NCI-H2196 treated with DMSO at 0.1 percent for 48 hours (cell line): ENCODE data around the gene ZNF18.

ENCODE experiments used
- DNase-seq: peaks from one replicate; lab custom pipeline; 2025; ENCODE audit not compliant: unreplicated experiment; lab: John Stamatoyannopoulos, UW

The ZNF18 gene

GRCh38 chr17:11997147-11997971 is at the start of gene ZNF18:
TSS of gene ZNF18 (minus strand) at chr17:11997475. CDS start at chr17:11992829, 4,646 bp downstream.
- peak; percentile 63 for DNase-seq

DNA sequence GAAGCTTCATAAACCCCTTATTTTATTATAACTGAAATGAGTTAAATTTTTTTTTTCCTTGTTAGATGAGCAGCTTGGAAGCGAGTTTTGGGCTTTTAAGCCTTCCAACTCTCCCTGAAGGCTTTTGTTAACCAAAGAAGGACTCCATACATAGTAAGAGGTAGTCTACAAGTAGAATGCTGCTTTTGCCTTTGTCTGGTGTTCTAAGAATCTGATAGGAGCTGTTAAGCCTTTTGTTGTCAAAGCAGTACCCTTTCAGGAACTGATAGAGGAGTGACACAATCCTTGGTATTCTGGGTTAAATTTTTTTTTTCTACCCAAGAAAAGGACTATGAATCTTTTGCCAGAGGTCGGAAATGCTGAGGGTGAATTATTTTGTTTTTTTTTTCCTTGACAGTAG is 49.5 kb upstream of the ZNF18 start:
- no peak for DNase-seq

GRCh38 chr17:12043702-12044101 is 46.4 kb upstream of the ZNF18 start:
- no peak for DNase-seq

DNA sequence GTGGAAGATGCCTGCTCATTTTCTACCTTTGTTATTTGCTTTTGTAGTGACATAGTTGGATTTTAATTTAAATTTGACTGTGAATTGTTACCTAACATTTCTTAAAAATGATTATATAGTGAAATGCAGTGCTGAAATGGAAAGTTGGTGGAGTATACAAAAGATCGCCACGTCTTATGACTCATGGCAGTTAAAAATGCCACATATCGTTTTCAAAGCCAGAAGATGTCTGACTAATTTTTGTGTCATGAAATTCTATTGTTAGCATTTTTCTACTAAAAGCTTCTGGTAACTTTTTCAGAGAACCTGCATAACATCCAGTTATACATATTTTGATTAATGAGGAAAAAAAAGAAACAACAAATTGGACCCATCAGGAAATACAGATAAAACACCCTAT is 44.0 kb upstream of the ZNF18 start:
- no peak for DNase-seq

DNA sequence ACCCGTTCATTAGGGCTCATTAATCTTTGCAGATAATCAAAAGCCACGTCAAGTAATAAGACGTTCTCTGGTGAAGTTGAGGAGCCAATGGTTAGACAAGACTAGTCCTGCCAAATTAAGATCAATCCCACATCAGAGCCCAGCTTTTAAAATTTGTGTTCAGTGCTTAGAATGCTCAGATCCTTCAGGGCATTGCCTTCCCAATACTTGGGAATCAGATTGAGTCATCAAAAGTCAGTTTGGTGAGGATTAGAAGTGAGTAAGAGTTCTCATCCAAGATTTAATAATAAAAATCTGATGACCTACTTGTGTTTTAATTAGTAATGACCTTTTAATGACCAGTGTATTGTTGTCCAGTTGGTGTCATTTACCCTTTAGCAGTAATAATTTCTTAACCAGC is 43.2 kb upstream of the ZNF18 start:
- DNase-seq: no peak

GRCh38 chr17:12037970-12038369 is 40.7 kb upstream of the ZNF18 start:
- DNase-seq: no peak

- DNase-seq: no peak
These were observed 38.4 kb upstream of the ZNF18 start for GRCh38 chr17:12035673-12036072.

- DNase-seq: no peak
These were observed 37.3 kb upstream of the ZNF18 start for GRCh38 chr17:12034538-12034937.

DNA sequence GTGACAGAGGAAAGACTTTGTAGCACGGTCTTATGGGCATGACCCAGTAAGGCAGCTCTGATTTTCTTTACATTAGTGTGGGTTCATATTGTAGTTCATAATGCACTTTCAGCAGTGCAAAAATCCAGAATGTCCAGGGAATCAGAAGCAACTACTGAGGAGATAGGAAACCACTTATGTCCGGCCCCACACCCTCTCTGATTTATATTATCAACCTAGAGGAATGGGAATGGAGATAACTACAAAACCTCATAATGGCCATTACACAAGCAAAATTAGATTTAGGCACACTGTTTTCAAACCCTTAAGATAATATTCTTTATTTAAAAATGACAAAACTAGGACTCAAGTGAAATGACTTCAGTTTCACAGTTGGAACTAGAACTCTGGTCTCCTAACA is 31.3 kb upstream of the ZNF18 start:
- no peak for DNase-seq

DNA sequence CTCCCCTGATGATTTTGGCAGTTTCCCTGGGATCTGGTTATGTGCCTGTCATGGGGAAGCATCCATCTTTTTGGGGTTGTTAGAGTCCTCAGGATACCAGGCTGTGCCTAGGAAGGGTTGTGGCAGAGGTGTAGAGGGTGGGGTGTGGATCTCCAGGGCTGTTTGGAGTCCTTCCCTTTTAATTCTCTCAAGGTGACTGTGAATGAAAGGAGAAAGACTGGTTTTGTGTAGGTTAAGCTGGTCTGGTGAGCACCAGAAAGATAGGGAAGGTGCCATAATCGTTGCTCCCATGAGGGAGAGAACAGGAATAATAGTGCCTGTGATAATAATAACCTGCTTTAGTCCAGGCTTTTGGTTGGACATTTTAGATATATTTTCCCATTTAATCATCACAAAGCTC is 30.4 kb upstream of the ZNF18 start:
- no peak for DNase-seq

- DNase-seq: no peak
These were observed 27.1 kb upstream of the ZNF18 start for GRCh38 chr17:12024327-12024726.

- no peak for DNase-seq
These were observed 25.0 kb upstream of the ZNF18 start for GRCh38 chr17:12022310-12022709.

GRCh38 chr17:12021623-12022140 is 24.4 kb upstream of the ZNF18 start:
- DNase-seq: no peak

- DNase-seq: peak; percentile 38
These were observed 23.7 kb upstream of the ZNF18 start, which contains the start of gene MAP2K4 for GRCh38 chr17:12020642-12021622. TSS of gene MAP2K4 (plus strand) at chr17:12020877. CDS start at chr17:12020887, 10 bp downstream.

GRCh38 chr17:12007466-12007865 is 10.2 kb upstream of the ZNF18 start:
- no peak for DNase-seq

DNA sequence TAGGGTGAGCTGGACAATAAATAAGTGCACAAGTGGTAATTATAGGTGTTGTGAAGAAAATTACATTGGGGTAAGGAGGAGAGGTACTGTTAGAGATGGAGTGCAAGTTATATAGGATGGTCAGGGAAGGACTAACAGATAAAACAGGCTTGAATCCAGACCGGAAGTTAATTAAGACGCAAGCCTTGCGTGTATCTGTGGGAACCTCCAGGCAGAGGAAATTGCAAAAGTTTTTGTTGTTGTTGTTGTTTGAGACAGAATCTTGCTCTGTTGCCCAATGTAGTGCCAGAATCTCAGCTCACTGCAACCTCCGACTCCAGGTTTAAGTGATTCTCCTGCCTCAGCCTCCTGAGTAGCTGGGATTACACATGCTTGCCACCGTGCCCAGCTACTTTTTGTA is 2.4 kb upstream of the ZNF18 start:
- no peak for DNase-seq

DNA sequence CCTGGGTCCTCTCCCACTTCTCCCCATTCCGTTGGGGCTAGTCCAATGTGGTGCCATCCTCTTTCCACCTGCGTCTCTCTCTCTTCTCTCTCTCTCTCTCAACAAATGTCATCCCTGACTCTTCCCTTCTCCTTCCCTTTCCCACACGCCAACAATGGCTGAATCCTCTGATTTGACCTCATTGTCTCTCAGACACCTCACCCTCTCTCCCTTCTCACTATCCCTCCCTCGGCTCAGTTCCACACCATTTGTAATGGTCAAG is 628 bp upstream of the ZNF18 start:
- no peak for DNase-seq

GRCh38 chr17:11996722-11997146 is 541 bp downstream of the ZNF18 start:
- DNase-seq: no peak

DNA sequence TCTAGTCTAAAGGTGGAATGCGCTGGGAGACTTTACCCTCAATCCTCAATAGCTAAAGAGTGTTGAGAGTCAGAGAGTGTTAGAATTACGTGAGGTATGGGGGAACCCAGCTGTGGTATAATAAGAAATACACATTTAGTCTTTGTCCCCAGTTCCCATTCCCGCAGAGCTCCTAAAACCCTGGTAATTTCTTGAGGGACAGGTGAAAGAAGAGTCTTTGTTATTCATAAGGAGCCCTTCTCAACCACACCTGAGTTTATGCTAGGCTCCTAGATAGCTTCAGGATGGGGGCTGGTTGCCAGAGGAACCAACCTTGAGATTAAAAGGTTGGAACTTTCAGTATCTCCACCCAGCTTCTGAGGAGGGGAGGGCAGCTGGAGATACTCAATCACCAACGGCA is 5.8 kb downstream of the ZNF18 start:
- DNase-seq: no peak

GRCh38 chr17:11990363-11990983 is 6.8 kb downstream of the ZNF18 start:
- no peak for DNase-seq

DNA sequence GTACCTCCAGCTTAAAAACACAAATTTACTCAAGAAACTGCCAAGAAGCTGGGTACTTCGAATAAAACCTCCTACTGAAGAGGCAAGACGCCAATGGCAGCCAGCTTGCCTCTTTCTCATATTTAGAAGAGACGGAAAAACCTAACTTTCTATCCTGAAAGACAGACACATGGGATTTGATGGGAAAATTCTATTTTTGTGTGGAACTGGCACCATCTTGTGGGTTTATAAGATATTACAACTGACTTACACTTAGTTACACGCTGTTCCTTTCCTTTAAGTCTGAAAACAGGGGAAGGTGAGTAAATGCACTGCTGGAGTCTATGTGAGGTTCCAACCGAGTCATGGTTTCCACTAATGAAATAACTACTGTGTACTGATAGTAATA is 10.3 kb downstream of the ZNF18 start:
- no peak for DNase-seq
